IMR-90 (cell line): Measurements from ENCODE around the gene ADM2. TPM values are rescaled to one million over a fixed set of nuclear protein-coding genes. Genes with fewer than 3 reads are reported as not detected.

ENCODE experiments used
- ATAC-seq: fragments of 200-7000 bp; cut with Tn5 transposase; 2 replicates; pipeline ENCODE4 v1.9.1; 2020; ENCODE audit warnings: low read depth, mild to moderate bottlenecking, moderate library complexity
- BruUV-seq: library from RNA; stranded (reverse); fragments of 400-500 nt; replicated peaks from 2 replicates; lab custom pipeline; 2021; lab: Mats Ljungman, UMichigan
- CTCF ChIA-PET: fragments of 300-600 bp; formaldehyde crosslinking; extraction: SDS; loops from one replicate; lab custom pipeline; 2021; ENCODE audit warnings: antibody characterized with exemption; lab: Yijun Ruan, JAX
- POLR2A ChIA-PET: fragments of 300-600 bp; sonication (Branson Sonifier 250); formaldehyde crosslinking; loops from one replicate; lab custom pipeline; 2022; ENCODE audit warnings: antibody characterized with exemption; ENCODE audit not compliant: unreplicated experiment; lab: Charles Lee
- DNase-seq: peaks from one replicate; pipeline ENCODE4 v3.0.0; 2013
- H2AFZ ChIP-seq: replicated peaks from 2 replicates; pipeline ENCODE3; 2013; ENCODE audit warnings: low read length, mild to moderate bottlenecking; ENCODE audit not compliant: poor library complexity
- H2AK5ac ChIP-seq: 2 replicates; pipeline ENCODE4 v1.6.1; 2013; ENCODE audit warnings: low read depth, low read length, inconsistent platforms
- H2AK9ac ChIP-seq: replicated peaks from 2 replicates; pipeline ENCODE3; 2013; ENCODE audit warnings: mild to moderate bottlenecking, low read depth, low read length, moderate library complexity; ENCODE audit not compliant: poor library complexity
- H2BK120ac ChIP-seq: 2 replicates; pipeline ENCODE4 v1.6.1; 2013; ENCODE audit warnings: low read depth, low read length, inconsistent platforms
- H2BK15ac ChIP-seq: 3 replicates; pipeline ENCODE4 v1.6.1; 2013; ENCODE audit warnings: low read depth, low read length, inconsistent platforms
- H2BK20ac ChIP-seq: 2 replicates; pipeline ENCODE4 v1.6.1; 2013; ENCODE audit warnings: low read depth, mild to moderate bottlenecking, inconsistent platforms, low read length, moderate library complexity
- H2BK5ac ChIP-seq: 2 replicates; pipeline ENCODE4 v1.6.1; 2013; ENCODE audit warnings: mild to moderate bottlenecking, low read depth, low read length, inconsistent platforms; ENCODE audit not compliant: poor library complexity, severe bottlenecking
- H3K14ac ChIP-seq: replicated peaks from 2 replicates; pipeline ENCODE4 v1.6.1; 2013; ENCODE audit warnings: low read depth, low read length, inconsistent platforms
- H3K18ac ChIP-seq: 2 replicates; pipeline ENCODE4 v1.6.1; 2013; ENCODE audit warnings: low read depth, low read length, control low read depth
- H3K23ac ChIP-seq: 2 replicates; pipeline ENCODE4 v1.6.1; 2013; ENCODE audit warnings: low read depth, low read length, inconsistent platforms
- H3K27ac ChIP-seq: 2 replicates; pipeline ENCODE4 v1.5.1; 2013; ENCODE audit warnings: mild to moderate bottlenecking, control low read depth, low read length; ENCODE audit not compliant: insufficient read depth
- H3K27me3 ChIP-seq: 2 replicates; pipeline ENCODE4 v1.6.1; 2013; ENCODE audit warnings: low read length; ENCODE audit not compliant: control insufficient read depth, insufficient read depth
- H3K36me3 ChIP-seq: 2 replicates; pipeline ENCODE4 v1.6.1; 2013; ENCODE audit warnings: low read length, mixed read lengths; ENCODE audit not compliant: control insufficient read depth, insufficient read depth
- H3K4ac ChIP-seq: 2 replicates; pipeline ENCODE4 v1.6.1; 2013; ENCODE audit warnings: low read depth, low read length, inconsistent platforms
- H3K4me1 ChIP-seq: 2 replicates; pipeline ENCODE4 v1.6.1; 2013; ENCODE audit warnings: low read length, mixed read lengths; ENCODE audit not compliant: control insufficient read depth, insufficient read depth
- H3K4me2 ChIP-seq: 2 replicates; pipeline ENCODE4 v1.6.1; 2013; ENCODE audit warnings: low read depth, mild to moderate bottlenecking, control low read depth, low read length, moderate library complexity
- H3K4me3 ChIP-seq: 2 replicates; pipeline ENCODE4 v1.5.1; 2013; ENCODE audit warnings: low read depth, mild to moderate bottlenecking, control low read depth, low read length, moderate library complexity; ENCODE audit not compliant: insufficient read depth
- H3K56ac ChIP-seq: 2 replicates; pipeline ENCODE4 v1.6.1; 2013; ENCODE audit warnings: low read length, inconsistent platforms; ENCODE audit not compliant: insufficient read depth; ENCODE audit errors: extremely low read depth
- H3K79me1 ChIP-seq, 2 experiments: 2 replicates each; pipeline ENCODE4 v1.6.1; 2013; ENCODE audit warnings: low read length in 2 of 2, inconsistent platforms in 1 of 2, low read depth in 1 of 2
- H3K9ac ChIP-seq: 2 replicates; pipeline ENCODE4 v1.6.1; 2013; ENCODE audit warnings: low read depth, low read length, control low read depth
- H3K9me1 ChIP-seq: 2 replicates; pipeline ENCODE4 v1.6.1; 2013; ENCODE audit warnings: low read length, inconsistent platforms; ENCODE audit not compliant: insufficient read depth
- H3K9me3 ChIP-seq: 2 replicates; pipeline ENCODE4 v1.6.1; 2013; ENCODE audit warnings: low read length; ENCODE audit not compliant: control insufficient read depth, insufficient read depth
- H4K20me1 ChIP-seq: 2 replicates; pipeline ENCODE4 v1.6.1; 2013; ENCODE audit warnings: low read length, inconsistent platforms; ENCODE audit not compliant: insufficient read depth
- H4K5ac ChIP-seq: 2 replicates; pipeline ENCODE4 v1.6.1; 2013; ENCODE audit warnings: mild to moderate bottlenecking, low read depth, low read length, control low read depth
- H4K8ac ChIP-seq, 2 experiments: 2 replicates each; pipeline ENCODE4 v1.6.1; 2013; ENCODE audit warnings: low read depth in 2 of 2, low read length in 2 of 2, control low read depth in 1 of 2, inconsistent platforms in 1 of 2
- H4K91ac ChIP-seq: 2 replicates; pipeline ENCODE4 v1.6.1; 2013; ENCODE audit warnings: low read depth, low read length, inconsistent platforms; ENCODE audit not compliant: insufficient read depth
- BHLHE40 ChIP-seq: fragments of 150-350 bp; IDR thresholded peaks from 2 replicates; pipeline ENCODE4 v1.6.1; 2016; ENCODE audit warnings: mild to moderate bottlenecking, low read depth, low read length
- CEBPB ChIP-seq: IDR thresholded peaks from 2 replicates; pipeline ENCODE4 v1.6.1; 2012; ENCODE audit warnings: low read depth, low read length, improper control_type of control experiment
- CHD1 ChIP-seq: IDR thresholded peaks from 2 replicates; pipeline ENCODE4 v1.6.1; 2012; ENCODE audit warnings: low read depth, low read length, improper control_type of control experiment
- MAFK ChIP-seq: IDR thresholded peaks from 2 replicates; pipeline ENCODE4 v1.6.1; 2012; ENCODE audit warnings: low read depth, low read length, improper control_type of control experiment
- MAZ ChIP-seq: IDR thresholded peaks from 2 replicates; pipeline ENCODE4 v1.6.1; 2012; ENCODE audit warnings: low read depth, mild to moderate bottlenecking, low read length, improper control_type of control experiment, moderate library complexity, borderline replicate concordance
- NFE2L2 ChIP-seq: fragments of 150-350 bp; IDR thresholded peaks from 2 replicates; pipeline ENCODE4 v1.6.1; 2016; ENCODE audit warnings: low read depth, mild to moderate bottlenecking, low read length
- POLR2A ChIP-seq: IDR thresholded peaks from 2 replicates; pipeline ENCODE4 v1.6.1; 2012; ENCODE audit warnings: mild to moderate bottlenecking, low read depth, low read length
- RCOR1 ChIP-seq: IDR thresholded peaks from 2 replicates; pipeline ENCODE4 v1.6.1; 2012; ENCODE audit warnings: mild to moderate bottlenecking, low read length, improper control_type of control experiment; ENCODE audit not compliant: insufficient replicate concordance
- RFX5 ChIP-seq: IDR thresholded peaks from 2 replicates; pipeline ENCODE4 v1.8.0; 2012; ENCODE audit warnings: low read depth, mild to moderate bottlenecking, low read length, moderate library complexity
- SMC3 ChIP-seq: fragments of 150-350 bp; IDR thresholded peaks from 2 replicates; pipeline ENCODE4 v1.6.1; 2016; ENCODE audit warnings: low read depth, mild to moderate bottlenecking, antibody characterized with exemption, low read length, moderate library complexity
- WGBS, 2 experiments: methylation state at CpG; one replicate each; pipeline versions ENCODE4 v1.1.5 to v1.1.7; 2013; ENCODE audit warnings: missing lambda C conversion rate in 2 of 2; ENCODE audit not compliant: insufficient read length in 1 of 2; ENCODE audit errors: extremely low coverage in 2 of 2; 5-methylcytosine and 5-hydroxymethylcytosine counted together
- dilution Hi-C: fragments of 300-500 bp; cut with HindIII; formaldehyde crosslinking; loops from one replicate; pipeline ENCODE4 v1.14.3; 2018; ENCODE audit warnings: low sequenced_read_pairs; ENCODE audit not compliant: unreplicated experiment
- in situ Hi-C: fragments of 300-500 bp; cut with MboI; formaldehyde crosslinking; loops from 3 replicates; pipeline ENCODE4 v1.14.3; 2019; ENCODE audit warnings: low sequenced_read_pairs, inconsistent platforms, mixed read lengths
- intact Hi-C: fragments of 100-400 bp; cut with micrococcal nuclease; formaldehyde crosslinking; loops from 2 replicates; pipeline ENCODE4 v1.10.0; 2022
- polyA plus RNA-seq, 3 experiments: library from polyadenylated mRNA; depleted of rRNA; stranded (reverse); fragments of >200 nt; gene quantifications; 2 replicates each; pipeline ENCODE4 v1.2.3, GENCODE V29; 2012; ENCODE audit warnings: low replicate concordance in 1 of 3
- total RNA-seq: library from RNA; depleted of rRNA; stranded (reverse); fragments of >200 nt; gene quantifications from 2 replicates; pipeline ENCODE4 v1.2.3, GENCODE V29; 2012
- TF ChIP-seq, protein P1 (sequence below): fragments of 150-350 bp; IDR thresholded peaks from 2 replicates; pipeline ENCODE4 v1.6.1; 2016; ENCODE audit warnings: low read depth, mild to moderate bottlenecking, low read length, moderate library complexity, borderline replicate concordance
- TF ChIP-seq, protein P2 (sequence below): fragments of 150-350 bp; IDR thresholded peaks from 2 replicates; pipeline ENCODE4 v1.6.1; 2017; ENCODE audit warnings: mild to moderate bottlenecking, antibody characterized with exemption, low read length, low read depth
- TF ChIP-seq, protein P3 (sequence below): conservative IDR thresholded peaks from 2 replicates; pipeline ENCODE4 v1.5.1; 2012; ENCODE audit warnings: mild to moderate bottlenecking, low read depth, low read length, improper control_type of control experiment

The ADM2 gene
- total and polyA plus RNA-seq, 2 of the 4 experiments (the other 2 are of a cell fraction), result 0.18 to 2.3 TPM

DNA sequence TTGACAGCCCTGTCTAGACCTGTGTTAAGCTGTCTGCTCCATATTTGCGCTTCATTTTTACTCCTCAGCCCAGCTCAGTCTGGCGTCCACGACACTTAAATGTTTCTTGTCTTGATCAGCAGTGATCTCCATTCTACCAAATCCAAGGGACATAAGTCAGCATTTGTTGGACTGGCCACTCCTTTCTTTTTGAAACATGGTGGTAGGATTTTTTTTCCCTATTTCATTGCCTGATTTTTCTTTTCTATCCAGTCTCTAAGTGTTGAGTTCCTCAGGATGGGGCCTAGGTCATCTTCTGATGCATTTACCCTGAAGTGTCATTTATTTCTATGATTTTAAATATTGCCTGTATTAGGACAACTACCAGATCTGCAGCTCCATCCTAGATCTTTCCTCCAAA, 27.6 kb downstream of the ADM2 start:
- Histone ChIP-seq H2BK5ac (no peak overlapping the region), H2AK5ac (peak overlapping the region; percentile 26), H4K91ac (no peak overlapping the region), H3K4me2 (peak overlapping the region; percentile 95), H3K4me1 (peaks cover 4% of the 10 kb centered on the region), H4K20me1 (no peaks in the 10 kb centered on the region; the same call in 1 of the 2 replicates), H3K23ac (no peak overlapping the region), H2BK15ac (no peak overlapping the region), H2BK120ac (no peak overlapping the region), H3K4me3 (peak overlapping the region; percentile 100), H3K27me3 (no peaks in the 10 kb centered on the region), H3K56ac (0 out of 2 replicates have a peak overlapping the region, but pooled peaks have one; percentile 21), H3K9ac (peak overlapping the region; percentile 65; the same call in 1 of the 2 replicates), H4K5ac (no peak overlapping the region), H2AK9ac (no peak overlapping the region), H4K8ac (peak overlapping the region; percentile 62 to 68; a peak in 2 of 4 replicates), H3K4ac (0 out of 2 replicates have a peak overlapping the region, but pooled peaks have one; percentile 9), H3K14ac (no peak overlapping the region), H2AFZ (no peak overlapping the region), H3K9me3 (no peaks in the 10 kb centered on the region), H3K27ac (no peak overlapping the region; the same call in 1 of the 2 replicates), H3K36me3 (peaks cover 14% of the 10 kb centered on the region), H2BK20ac (no peak overlapping the region), H3K18ac (no peak overlapping the region), H3K79me1 (peaks cover 19 to 57% of the 10 kb centered on the region in 2 experiments), H3K9me1 (peaks cover 4% of the 10 kb centered on the region; the same call in 1 of the 2 replicates)
- 0% methylated on average over 3 of the region's 3 CpGs; no CpG with 5 or more reads in 1 of the 2 experiments for WGBS, 2 experiments
- no peak for TF ChIP-seq POLR2A
- no peak for TF ChIP-seq BHLHE40
- TF ChIP-seq, protein P1, sequence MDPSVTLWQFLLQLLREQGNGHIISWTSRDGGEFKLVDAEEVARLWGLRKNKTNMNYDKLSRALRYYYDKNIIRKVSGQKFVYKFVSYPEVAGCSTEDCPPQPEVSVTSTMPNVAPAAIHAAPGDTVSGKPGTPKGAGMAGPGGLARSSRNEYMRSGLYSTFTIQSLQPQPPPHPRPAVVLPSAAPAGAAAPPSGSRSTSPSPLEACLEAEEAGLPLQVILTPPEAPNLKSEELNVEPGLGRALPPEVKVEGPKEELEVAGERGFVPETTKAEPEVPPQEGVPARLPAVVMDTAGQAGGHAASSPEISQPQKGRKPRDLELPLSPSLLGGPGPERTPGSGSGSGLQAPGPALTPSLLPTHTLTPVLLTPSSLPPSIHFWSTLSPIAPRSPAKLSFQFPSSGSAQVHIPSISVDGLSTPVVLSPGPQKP, result no peak
- TF ChIP-seq RCOR1, result no peak
- TF ChIP-seq CHD1, result no peak
- no peak for TF ChIP-seq CEBPB
- no peak for TF ChIP-seq RFX5
- no peak for TF ChIP-seq NFE2L2
- TF ChIP-seq MAFK, result no peak
- no peak for TF ChIP-seq MAZ
- TF ChIP-seq, protein P2, sequence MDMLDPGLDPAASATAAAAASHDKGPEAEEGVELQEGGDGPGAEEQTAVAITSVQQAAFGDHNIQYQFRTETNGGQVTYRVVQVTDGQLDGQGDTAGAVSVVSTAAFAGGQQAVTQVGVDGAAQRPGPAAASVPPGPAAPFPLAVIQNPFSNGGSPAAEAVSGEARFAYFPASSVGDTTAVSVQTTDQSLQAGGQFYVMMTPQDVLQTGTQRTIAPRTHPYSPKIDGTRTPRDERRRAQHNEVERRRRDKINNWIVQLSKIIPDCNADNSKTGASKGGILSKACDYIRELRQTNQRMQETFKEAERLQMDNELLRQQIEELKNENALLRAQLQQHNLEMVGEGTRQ, result no peak
- TF ChIP-seq, protein P3, sequence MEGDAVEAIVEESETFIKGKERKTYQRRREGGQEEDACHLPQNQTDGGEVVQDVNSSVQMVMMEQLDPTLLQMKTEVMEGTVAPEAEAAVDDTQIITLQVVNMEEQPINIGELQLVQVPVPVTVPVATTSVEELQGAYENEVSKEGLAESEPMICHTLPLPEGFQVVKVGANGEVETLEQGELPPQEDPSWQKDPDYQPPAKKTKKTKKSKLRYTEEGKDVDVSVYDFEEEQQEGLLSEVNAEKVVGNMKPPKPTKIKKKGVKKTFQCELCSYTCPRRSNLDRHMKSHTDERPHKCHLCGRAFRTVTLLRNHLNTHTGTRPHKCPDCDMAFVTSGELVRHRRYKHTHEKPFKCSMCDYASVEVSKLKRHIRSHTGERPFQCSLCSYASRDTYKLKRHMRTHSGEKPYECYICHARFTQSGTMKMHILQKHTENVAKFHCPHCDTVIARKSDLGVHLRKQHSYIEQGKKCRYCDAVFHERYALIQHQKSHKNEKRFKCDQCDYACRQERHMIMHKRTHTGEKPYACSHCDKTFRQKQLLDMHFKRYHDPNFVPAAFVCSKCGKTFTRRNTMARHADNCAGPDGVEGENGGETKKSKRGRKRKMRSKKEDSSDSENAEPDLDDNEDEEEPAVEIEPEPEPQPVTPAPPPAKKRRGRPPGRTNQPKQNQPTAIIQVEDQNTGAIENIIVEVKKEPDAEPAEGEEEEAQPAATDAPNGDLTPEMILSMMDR, result no peak
- no peak for TF ChIP-seq SMC3
- no TSS peak for BruUV-seq
- in situ Hi-C loops, result no loop called here
- DNase-seq (no peak), ATAC-seq (no peak)
- dilution Hi-C loops, result no loop called here
- ChIA-PET POLR2A (no interaction called here), CTCF (interaction anchor here (1.0 to 1.7 kb wide), 3 partner anchors 17 to 54 kb away, joined by 3 to 5 read pairs (median 3); partner anchors contain the start of gene SCO2)
- intact Hi-C loops, result no loop called here
